HG03064 (cell line): Measurements from ENCODE around the gene NRF1.

Source experiments
- ATAC-seq: cut with Tn5 transposase; IDR thresholded peaks from one replicate; pipeline ENCODE4 v1.9.1; 2021; ENCODE audit warnings: low read depth; ENCODE audit not compliant: unreplicated experiment

The NRF1 gene

GRCh38 chr7:129676017-129676897 lies 64.7 kb downstream of the NRF1 start:
- no peak for ATAC-seq

DNA sequence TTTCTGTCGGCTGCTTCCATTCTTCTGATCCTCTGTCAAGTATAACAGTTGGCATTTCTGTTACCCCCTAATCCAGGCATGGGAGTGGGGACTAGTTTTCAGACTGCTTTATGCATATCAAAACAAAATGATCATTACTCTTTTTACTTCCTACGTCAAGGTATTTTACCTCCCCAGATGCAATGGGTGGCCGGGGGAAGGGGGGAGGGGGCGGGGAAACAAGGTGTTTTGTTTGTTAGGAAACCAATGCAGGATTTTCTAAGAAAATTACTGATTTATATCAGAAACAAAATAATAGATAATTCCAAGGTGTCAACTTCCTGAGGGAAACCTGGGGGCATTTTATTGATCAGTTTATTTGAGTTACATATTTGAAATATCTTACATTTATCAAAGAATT lies 66.3 kb downstream of the NRF1 start:
- ATAC-seq: no peak

DNA sequence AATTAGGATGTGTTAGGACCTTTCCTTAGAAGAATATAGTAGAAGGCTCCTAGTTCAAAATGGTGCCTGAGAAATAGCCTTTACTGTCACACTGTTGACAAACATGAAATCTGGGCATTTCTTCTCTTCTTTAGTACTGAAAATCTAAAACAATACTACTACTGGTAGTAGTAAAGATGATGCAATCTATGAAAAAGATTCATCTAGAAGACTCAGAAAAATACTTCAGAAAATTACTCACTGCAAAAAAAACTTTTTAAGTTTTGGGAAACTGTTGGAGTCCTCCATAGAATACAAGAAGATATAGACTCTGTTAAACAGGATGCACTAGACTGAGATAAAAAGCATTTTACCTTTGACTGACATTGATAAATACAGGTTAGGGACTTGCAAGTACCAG lies 67.1 kb downstream of the NRF1 start:
- no peak for ATAC-seq

GRCh38 chr7:129680400-129680799 lies 68.9 kb downstream of the NRF1 start:
- ATAC-seq: no peak

GRCh38 chr7:129684777-129685176 lies 73.3 kb downstream of the NRF1 start:
- ATAC-seq: no peak

DNA sequence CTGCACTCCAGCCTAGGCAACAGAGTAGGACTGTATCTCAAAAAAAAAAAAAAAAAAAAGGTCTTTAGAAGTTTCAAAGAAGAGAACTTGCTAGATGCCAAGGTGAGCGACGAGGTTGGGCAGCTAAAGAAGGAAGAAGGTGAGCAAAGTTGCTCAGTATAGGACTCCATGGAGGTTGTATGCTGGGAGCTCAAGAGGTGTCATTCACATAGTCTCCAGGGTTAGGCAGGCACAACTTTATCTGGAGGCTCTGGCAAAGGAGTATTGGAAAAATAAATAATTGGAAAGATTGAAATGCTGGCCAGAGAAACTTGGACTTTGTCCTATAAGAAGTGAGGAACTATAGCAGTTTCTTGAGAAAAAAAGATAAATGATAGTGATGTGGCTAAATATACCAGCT lies 74.5 kb downstream of the NRF1 start:
- no peak for ATAC-seq

DNA sequence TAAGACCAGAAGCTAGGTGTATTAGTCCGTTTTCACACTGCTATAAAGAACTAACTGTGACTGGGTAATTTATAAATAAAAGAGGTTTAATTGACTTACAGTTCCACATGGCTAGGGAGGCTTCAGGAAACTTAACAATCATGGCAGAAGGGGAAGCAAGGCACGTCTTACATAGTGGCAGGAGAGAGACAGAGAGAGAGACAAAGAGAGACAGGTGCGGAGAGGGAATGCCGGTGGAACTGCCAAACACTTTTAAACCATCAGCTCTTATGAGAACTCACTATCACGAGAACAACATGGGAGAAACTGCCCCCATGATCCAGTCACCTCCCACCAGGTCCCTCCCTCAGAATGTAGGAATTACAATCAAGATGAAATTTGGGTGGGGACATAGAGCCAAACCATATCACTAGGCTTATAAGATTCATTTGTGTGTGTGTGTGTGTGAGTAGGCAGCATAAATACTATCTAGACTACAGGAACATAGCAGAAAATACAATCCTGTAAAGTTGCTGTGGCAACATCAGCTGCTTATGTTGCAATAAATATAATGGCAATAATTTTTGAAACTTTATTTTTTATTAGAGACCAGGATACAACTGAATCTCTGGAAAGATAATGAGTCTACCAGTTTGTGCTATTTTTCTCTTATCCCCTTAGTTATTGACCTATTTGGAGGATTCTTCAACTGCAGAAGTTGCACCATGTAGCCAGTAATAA lies 77.1 kb downstream of the NRF1 start:
- no peak for ATAC-seq

- ATAC-seq: no peak
Observed at GRCh38 chr7:129689995-129690581, 78.6 kb downstream of the NRF1 start.

DNA sequence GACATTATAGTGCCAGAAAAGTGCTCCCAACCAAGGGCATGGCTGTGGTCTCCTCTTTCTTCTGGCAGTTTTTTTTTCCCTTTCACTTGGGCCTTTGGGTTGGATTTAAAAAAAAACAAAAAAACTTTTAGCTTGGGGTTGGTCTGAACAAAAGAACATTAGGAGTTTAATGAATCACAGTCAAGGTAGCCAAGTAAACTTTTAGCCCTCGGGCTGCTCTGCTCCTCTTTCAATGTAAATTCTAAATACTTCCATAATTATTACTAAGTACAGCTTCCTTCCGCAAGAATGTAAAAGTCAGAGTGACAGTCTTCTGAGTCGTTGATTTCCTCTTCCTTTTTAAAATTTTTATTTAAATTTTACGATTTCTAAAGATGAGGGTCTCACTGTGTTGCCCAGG lies 79.2 kb downstream of the NRF1 start:
- ATAC-seq: no peak

- ATAC-seq: no peak
Observed at GRCh38 chr7:129698516-129699418, 87.2 kb downstream of the NRF1 start.

- ATAC-seq: no peak
Observed at GRCh38 chr7:129702316-129702715, 90.8 kb downstream of the NRF1 start.

GRCh38 chr7:129702761-129703338 lies 91.3 kb downstream of the NRF1 start:
- no peak for ATAC-seq

DNA sequence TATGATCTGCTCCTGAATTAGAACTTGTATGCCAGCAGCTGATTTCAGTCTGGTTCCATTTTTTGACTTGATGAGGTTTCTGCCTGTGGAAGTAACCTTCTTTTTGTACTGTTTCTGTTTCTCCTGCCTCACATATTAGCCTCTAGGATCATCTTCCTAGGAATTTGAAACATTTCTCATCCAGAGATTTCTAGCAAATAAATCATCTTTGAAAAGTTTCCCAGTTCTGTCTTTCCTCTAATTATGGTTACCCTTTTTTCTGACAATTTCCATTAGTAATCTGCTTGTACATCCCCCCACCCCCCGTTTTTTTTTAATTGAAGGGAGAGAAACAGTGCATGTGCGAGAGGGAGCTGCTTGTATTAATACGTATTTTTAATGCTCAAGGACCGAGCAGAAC lies 92.2 kb downstream of the NRF1 start:
- ATAC-seq: no peak

DNA sequence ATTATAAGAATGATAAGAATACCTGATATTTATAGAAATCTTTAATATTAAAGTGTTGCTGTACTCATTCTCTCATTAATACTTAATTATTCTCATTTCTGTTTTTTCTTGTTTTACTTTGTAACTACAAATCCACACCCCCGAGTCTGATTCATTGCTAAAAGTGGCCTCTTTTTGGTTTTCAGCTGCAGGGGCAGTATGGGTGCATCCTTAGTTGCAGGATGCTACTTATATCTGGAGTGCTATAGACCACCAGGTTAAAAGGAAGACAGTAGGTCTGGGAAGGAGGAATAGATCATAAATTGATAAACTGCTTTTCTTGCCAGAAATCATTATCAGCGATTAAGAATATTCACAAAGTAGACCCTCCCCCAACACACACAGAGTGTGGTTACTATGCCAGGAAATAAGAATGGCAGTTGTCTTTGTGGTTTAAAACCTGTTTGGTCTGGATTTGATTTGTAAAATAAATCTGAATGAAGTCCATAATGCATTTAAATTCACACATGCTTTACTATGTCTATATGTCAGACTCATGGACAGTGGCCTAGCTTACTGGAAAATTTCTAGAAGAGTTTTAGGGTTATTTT lies 96.5 kb downstream of the NRF1 start:
- no peak for ATAC-seq

- ATAC-seq: no peak
Observed at GRCh38 chr7:129713544-129713943, 102.0 kb downstream of the NRF1 start.

- no peak for ATAC-seq
Observed at GRCh38 chr7:129714514-129715063, 103.1 kb downstream of the NRF1 start.

- no peak for ATAC-seq
Observed at GRCh38 chr7:129719980-129720732, 108.6 kb downstream of the NRF1 start.

DNA sequence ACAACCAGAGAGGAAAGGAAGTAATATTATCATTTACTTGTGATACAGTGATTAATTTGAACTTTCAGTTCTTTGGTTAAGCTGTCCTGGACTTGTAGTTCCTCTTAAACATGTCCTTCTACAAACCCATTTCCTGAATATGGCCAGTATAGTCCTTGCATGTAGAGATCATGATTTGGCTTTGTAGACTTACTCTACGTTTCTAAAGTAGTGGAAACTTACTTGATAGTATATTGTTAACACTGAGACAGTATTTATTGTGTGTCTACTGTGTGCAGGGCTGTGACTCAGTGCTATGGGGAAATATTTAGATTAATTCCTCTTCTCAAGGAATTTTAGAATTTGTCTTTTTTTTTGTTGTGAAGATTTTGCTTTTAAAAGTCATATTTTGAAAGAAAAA lies 109.5 kb downstream of the NRF1 start:
- no peak for ATAC-seq

- no peak for ATAC-seq
Observed at GRCh38 chr7:129723679-129724078, 112.2 kb downstream of the NRF1 start.
